Natural killer cell (primary cell): ENCODE results near the gene KRTAP19-4. TPM values are rescaled to one million over a fixed set of nuclear protein-coding genes. Genes with fewer than 3 reads are reported as not detected.
"Not testable (repeated sequence)": the region's sequence is repeated elsewhere in the genome, so short reads cannot be mapped to it uniquely, and the experiment has no call there.

Experiments
- ATAC-seq, 3 donors: fragments of 150-1000 bp in 2 of 3; fragments of 200-7000 bp in 1 of 3; cut with Tn5 transposase; 1 replicate in 1 of 3; 2 replicates in 2 of 3; pipeline ENCODE4 v1.10.0; 2021; ENCODE audit warnings: mild to moderate bottlenecking in 2 of 3, moderate library complexity in 2 of 3
- DNase-seq, 2 donors: peaks; one replicate each; pipeline versions ENCODE4 v3.0.0 to v3.0.0-alpha.2; 2013 to 2021; ENCODE audit warnings: mixed read lengths in 1 of 2
- H3K27ac ChIP-seq: one replicate; pipeline ENCODE4 v1.5.1; 2013; ENCODE audit warnings: mild to moderate bottlenecking, low read length
- H3K27me3 ChIP-seq: one replicate; pipeline ENCODE4 v1.6.1; 2013; ENCODE audit warnings: low read length; ENCODE audit not compliant: control insufficient read depth, insufficient read depth
- H3K36me3 ChIP-seq: one replicate; pipeline ENCODE4 v1.6.1; 2013; ENCODE audit warnings: low read length; ENCODE audit not compliant: control insufficient read depth, insufficient read depth
- H3K4me1 ChIP-seq: one replicate; pipeline ENCODE4 v1.6.1; 2013; ENCODE audit warnings: low read length; ENCODE audit not compliant: control insufficient read depth, insufficient read depth
- H3K4me3 ChIP-seq: one replicate; pipeline ENCODE4 v1.5.1; 2013; ENCODE audit warnings: low read length
- H3K9me3 ChIP-seq: one replicate; pipeline ENCODE4 v1.6.1; 2013; ENCODE audit warnings: low read length; ENCODE audit not compliant: control insufficient read depth, insufficient read depth
- H3K27ac Mint-ChIP-seq, 2 donors: one replicate each; pipeline ENCODE4 v1.8.0; 2022; ENCODE audit warnings: mild to moderate bottlenecking in 2 of 2, mixed read lengths in 2 of 2, moderate library complexity in 1 of 2
- H3K27me3 Mint-ChIP-seq, 2 donors: one replicate each; pipeline ENCODE4 v1.8.0; 2022; ENCODE audit warnings: low read depth in 2 of 2, mixed read lengths in 2 of 2
- H3K36me3 Mint-ChIP-seq: one replicate; pipeline ENCODE4 v1.8.0; 2022; ENCODE audit warnings: mixed read lengths
- H3K4me1 Mint-ChIP-seq, 2 donors: one replicate each; pipeline ENCODE4 v1.8.0; 2022; ENCODE audit warnings: mixed read lengths in 2 of 2
- H3K4me3 Mint-ChIP-seq: one replicate; pipeline ENCODE4 v1.8.0; 2022; ENCODE audit warnings: mild to moderate bottlenecking, moderate library complexity, mixed read lengths
- H3K9me3 Mint-ChIP-seq, 2 donors: one replicate each; pipeline ENCODE4 v1.8.0; 2022; ENCODE audit warnings: mixed read lengths in 2 of 2
- WGBS: methylation state at CpG from one replicate; pipeline ENCODE4 v1.1.7; 2013; ENCODE audit warnings: missing lambda C conversion rate; ENCODE audit not compliant: insufficient coverage; 5-methylcytosine and 5-hydroxymethylcytosine counted together
- intact Hi-C: fragments of 100-400 bp; cut with micrococcal nuclease; formaldehyde crosslinking; loops from one replicate; pipeline ENCODE4 v1.14.2; 2022
- total RNA-seq, 4 donors: library from RNA; stranded (reverse); fragments of 120-200 nt in 1 of 4; gene quantifications; one replicate each; pipeline versions ENCODE4 v1.2.3 to v1.2.4, GENCODE V29; 2013 to 2022
- TF ChIP-seq, protein P1 (sequence below): fragments of 200-600 bp; IDR thresholded peaks from one replicate; pipeline ENCODE4 v1.8.0; 2022; ENCODE audit warnings: antibody characterized with exemption

The KRTAP19-4 gene, protein sequence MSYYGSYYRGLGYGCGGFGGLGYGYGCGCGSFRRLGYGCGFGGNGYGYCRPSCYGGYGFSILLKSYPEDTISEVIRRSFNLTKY
- total RNA-seq, result not detected
- not detected for total RNA-seq (2013)

DNA sequence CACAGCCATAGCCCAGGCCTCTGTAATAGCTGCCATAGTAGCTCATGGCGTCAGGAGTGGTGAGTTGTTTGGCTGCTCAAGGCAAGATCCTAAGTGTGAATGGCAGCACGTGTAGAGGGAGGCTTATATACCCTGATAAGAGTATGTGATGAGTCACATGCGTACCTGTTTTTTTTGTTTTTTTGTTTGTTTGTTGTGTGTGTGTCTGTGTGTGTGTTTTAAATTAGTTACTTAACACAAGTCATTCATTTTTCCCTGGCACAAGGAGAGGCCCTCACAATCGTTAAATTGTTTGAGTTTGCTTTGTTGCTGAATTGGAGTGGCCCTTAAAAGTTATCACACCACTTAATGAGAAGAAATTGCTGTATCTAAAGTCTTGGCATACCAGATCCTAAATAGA is at the start of gene KRTAP19-4:
TSS of gene KRTAP19-4 (minus strand) at position 101 of the 400 bp plus-strand sequence. CDS start at position 46, 55 bp downstream.
- intact Hi-C loops, result no loop called here
- 80% methylated on average over 3 of the region's 4 CpGs for WGBS
- H3K36me3 Mint-ChIP-seq, result no peaks in the 10 kb centered on the region

DNA sequence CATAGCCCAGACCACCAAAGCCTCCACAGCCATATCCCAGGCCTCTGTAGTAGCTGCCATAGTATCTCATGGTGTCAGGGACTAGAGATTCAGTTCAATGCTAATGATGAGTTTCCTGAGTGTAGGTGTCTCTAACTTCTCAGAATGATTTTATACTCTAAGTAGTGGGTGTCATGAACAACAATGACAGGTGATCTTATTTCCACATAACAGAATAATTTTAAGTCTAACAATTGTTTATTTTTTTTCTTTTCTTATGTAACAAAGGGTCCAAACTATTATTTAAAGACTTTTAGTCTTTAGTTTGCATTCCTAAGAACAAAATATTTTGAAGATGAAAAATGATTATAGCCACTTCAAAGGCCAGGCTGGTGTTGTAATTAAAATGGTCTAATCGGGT is 44.8 kb upstream of the KRTAP19-4 start, which contains the start of gene KRTAP19-6:
TSS of gene KRTAP19-6 (minus strand) at position 101 of the 400 bp plus-strand sequence. CDS start at position 70, 31 bp downstream.
- ATAC-seq, result no peak
- WGBS, result 67% methylated on average over 1 of the region's 1 CpG
- peaks cover 10 to 12% of the 10 kb centered on the region in 2 donors for H3K9me3 Mint-ChIP-seq

More for the DNA sequence above, at the start of gene KRTAP19-4:
- H3K4me3 ChIP-seq, result no peak within 1 kb of the TSS
- ATAC-seq, result no peak
- TF ChIP-seq, protein P1, sequence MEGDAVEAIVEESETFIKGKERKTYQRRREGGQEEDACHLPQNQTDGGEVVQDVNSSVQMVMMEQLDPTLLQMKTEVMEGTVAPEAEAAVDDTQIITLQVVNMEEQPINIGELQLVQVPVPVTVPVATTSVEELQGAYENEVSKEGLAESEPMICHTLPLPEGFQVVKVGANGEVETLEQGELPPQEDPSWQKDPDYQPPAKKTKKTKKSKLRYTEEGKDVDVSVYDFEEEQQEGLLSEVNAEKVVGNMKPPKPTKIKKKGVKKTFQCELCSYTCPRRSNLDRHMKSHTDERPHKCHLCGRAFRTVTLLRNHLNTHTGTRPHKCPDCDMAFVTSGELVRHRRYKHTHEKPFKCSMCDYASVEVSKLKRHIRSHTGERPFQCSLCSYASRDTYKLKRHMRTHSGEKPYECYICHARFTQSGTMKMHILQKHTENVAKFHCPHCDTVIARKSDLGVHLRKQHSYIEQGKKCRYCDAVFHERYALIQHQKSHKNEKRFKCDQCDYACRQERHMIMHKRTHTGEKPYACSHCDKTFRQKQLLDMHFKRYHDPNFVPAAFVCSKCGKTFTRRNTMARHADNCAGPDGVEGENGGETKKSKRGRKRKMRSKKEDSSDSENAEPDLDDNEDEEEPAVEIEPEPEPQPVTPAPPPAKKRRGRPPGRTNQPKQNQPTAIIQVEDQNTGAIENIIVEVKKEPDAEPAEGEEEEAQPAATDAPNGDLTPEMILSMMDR, result no peak
- peaks cover 5% of the 10 kb centered on the region for H3K9me3 ChIP-seq
- H3K27me3 ChIP-seq, result no peaks in the 10 kb centered on the region
- no peaks in the 10 kb centered on the region for H3K36me3 ChIP-seq
- Mint-ChIP-seq H3K27ac (no peak within 1 kb of the TSS), H3K27me3 (no peaks in the 10 kb centered on the region), H3K4me1 (no peaks in the 10 kb centered on the region), H3K9me3 (peaks cover 3% of the 10 kb centered on the region in 2 donors), H3K4me3 (no peak within 1 kb of the TSS)
- H3K27ac ChIP-seq, result no peak within 1 kb of the TSS
- H3K4me1 ChIP-seq, result no peaks in the 10 kb centered on the region
- no peak for DNase-seq

DNA sequence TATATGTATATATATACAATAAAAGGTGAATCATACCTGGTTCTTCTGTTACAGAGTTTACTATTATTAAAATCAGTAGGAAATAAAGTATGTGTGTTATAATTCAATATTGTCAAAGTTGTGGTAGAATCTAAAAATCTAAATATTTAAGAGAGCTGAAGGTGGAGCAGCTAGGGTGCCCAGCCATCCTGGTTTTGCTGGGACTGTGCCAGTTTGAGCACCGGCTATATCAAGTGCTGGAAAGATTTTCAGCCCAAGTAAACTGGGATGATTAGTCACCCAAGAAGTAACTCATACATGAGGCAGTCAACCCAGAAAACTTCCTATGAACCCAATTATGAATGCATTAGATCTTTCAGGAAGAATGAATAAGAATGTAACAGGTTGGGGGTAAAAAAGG is 21.9 kb upstream of the KRTAP19-4 start:
- H3K27me3 ChIP-seq, result no peaks in the 10 kb centered on the region
- WGBS, result 100% methylated on average over 1 of the region's 1 CpG
- no peak overlapping the region for H3K4me3 ChIP-seq
- TF ChIP-seq, protein P1, result no peak
- intact Hi-C loops, result no loop called here
- ATAC-seq, result no peak
- H3K9me3 ChIP-seq, result no peaks in the 10 kb centered on the region
- H3K4me1 Mint-ChIP-seq, result no peaks in the 10 kb centered on the region
- peaks cover 7 to 10% of the 10 kb centered on the region in 2 donors for H3K9me3 Mint-ChIP-seq
- H3K27ac ChIP-seq, result no peak overlapping the region
- no peaks in the 10 kb centered on the region for H3K27me3 Mint-ChIP-seq
- H3K36me3 Mint-ChIP-seq, result peaks cover 6% of the 10 kb centered on the region
- no peak for DNase-seq
- H3K36me3 ChIP-seq, result no peaks in the 10 kb centered on the region
- H3K4me1 ChIP-seq, result no peaks in the 10 kb centered on the region
- no peak overlapping the region for H3K27ac Mint-ChIP-seq
- no peak overlapping the region for H3K4me3 Mint-ChIP-seq

More for the DNA sequence above, 44.8 kb upstream of the KRTAP19-4 start, which contains the start of gene KRTAP19-6:
- Mint-ChIP-seq H3K4me3 (no peak within 1 kb of the TSS), H3K4me1 (no peaks in the 10 kb centered on the region), H3K27me3 (no peaks in the 10 kb centered on the region), H3K36me3 (no peaks in the 10 kb centered on the region), H3K27ac (no peak within 1 kb of the TSS)
- H3K4me3 ChIP-seq, result no peak within 1 kb of the TSS
- H3K27me3 ChIP-seq, result no peaks in the 10 kb centered on the region
- H3K9me3 ChIP-seq, result no peaks in the 10 kb centered on the region
- no peak for DNase-seq
- TF ChIP-seq, protein P1, result no peak
- intact Hi-C loops, result no loop called here
- no peaks in the 10 kb centered on the region for H3K36me3 ChIP-seq
- H3K27ac ChIP-seq, result no peak within 1 kb of the TSS
- no peaks in the 10 kb centered on the region for H3K4me1 ChIP-seq

DNA sequence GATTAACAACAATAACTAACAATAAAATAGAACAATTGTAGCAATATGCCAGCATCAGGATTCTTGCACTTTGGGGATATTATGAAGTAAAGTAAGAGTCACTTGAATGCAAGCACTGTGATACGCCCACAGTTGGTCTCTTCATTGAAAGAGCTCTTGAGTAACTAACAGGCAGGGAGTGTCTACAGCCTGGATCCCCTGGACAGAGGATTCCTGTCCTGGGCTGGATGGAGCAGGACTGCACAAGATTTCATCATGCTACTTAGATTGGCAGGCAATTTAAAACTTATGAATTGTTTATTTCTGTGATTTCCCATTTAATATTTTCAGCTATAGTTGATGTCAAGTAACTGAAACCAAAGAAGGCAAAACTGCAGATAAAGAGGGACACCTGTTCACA is 18.7 kb upstream of the KRTAP19-4 start:
- Mint-ChIP-seq H3K4me3 (no peak overlapping the region), H3K4me1 (no peaks in the 10 kb centered on the region), H3K36me3 (peaks cover 6% of the 10 kb centered on the region), H3K27ac (no peak overlapping the region), H3K9me3 (peaks cover 8 to 10% of the 10 kb centered on the region in 2 donors), H3K27me3 (no peaks in the 10 kb centered on the region)
- H3K27me3 ChIP-seq, result no peaks in the 10 kb centered on the region
- H3K4me3 ChIP-seq, result no peak overlapping the region
- intact Hi-C loops, result no loop called here
- TF ChIP-seq, protein P1, result no peak
- DNase-seq, result no peak
- H3K27ac ChIP-seq, result no peak overlapping the region
- WGBS, result 88% methylated on average over 1 of the region's 1 CpG
- peaks cover 3% of the 10 kb centered on the region for H3K9me3 ChIP-seq
- H3K36me3 ChIP-seq, result no peaks in the 10 kb centered on the region
- no peak for ATAC-seq
- no peaks in the 10 kb centered on the region for H3K4me1 ChIP-seq

DNA sequence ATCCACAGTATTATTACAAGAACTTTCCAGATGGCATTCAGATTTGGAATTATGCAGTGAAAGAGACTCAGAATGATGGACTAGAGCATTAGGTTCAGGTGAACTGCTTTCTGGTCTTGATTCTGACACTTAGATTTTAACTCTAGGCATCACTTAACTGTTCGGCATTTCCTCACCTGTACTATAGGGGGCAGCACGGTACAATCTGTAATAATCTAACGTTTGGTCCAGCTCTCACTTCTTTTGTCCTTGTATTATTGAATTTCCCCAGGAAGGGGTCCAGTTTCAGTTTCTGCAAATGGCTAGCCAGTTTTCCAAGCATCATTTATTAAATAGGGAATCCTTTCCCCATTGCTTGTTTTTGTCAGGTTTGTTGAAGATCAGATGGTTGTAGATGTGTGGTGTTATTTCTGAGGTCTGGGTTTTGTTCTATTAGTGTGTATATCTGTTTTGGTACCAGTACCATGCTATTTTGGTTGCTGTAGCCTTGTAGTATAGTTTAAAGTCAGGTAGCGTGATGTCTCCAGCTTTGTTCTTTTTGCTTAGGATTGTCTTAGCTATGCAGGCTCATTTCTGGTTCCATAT is 8.7 kb upstream of the KRTAP19-4 start:
- H3K27me3 ChIP-seq, intact Hi-C loops: not testable (repeated sequence)

More for the DNA sequence above, 8.7 kb upstream of the KRTAP19-4 start:
- not testable (repeated sequence) for H3K9me3 ChIP-seq, H3K27ac Mint-ChIP-seq, H3K4me3 Mint-ChIP-seq, H3K27me3 Mint-ChIP-seq, ATAC-seq, H3K4me3 ChIP-seq, H3K4me1 ChIP-seq, H3K4me1 Mint-ChIP-seq, H3K27ac ChIP-seq, H3K36me3 Mint-ChIP-seq, H3K36me3 ChIP-seq
- peak in 1 of 2 donors; percentile 6 for DNase-seq
- WGBS, result 34% methylated on average over 4 of the region's 4 CpGs
- H3K9me3 Mint-ChIP-seq, result peaks cover 10 to 17% of the 10 kb centered on the region in 2 donors
